Fibroblast of lung (primary cell): ENCODE data around the gene HSPH1. TPM values are rescaled to one million over a fixed set of nuclear protein-coding genes. Genes with fewer than 3 reads are reported as not detected.

Source experiments
- DNase-seq, 2 donors: peaks; one replicate each; pipeline versions ENCODE4 v3.0.0 to v3.0.0-alpha.2; 2010; ENCODE audit warnings: low read depth in 2 of 2
- H2AFZ ChIP-seq: 2 replicates; pipeline ENCODE4 v1.5.1; 2012; ENCODE audit warnings: low read length, control low read depth, inconsistent platforms
- H3K27ac ChIP-seq: 2 replicates; pipeline ENCODE4 v1.5.1; 2011; ENCODE audit warnings: low read length, control low read depth; ENCODE audit not compliant: insufficient read depth
- H3K27me3 ChIP-seq: 2 replicates; pipeline ENCODE4 v1.5.1; 2011; ENCODE audit warnings: mild to moderate bottlenecking, low read length; ENCODE audit not compliant: control insufficient read depth, insufficient read depth
- H3K36me3 ChIP-seq: 2 replicates; pipeline ENCODE4 v1.5.1; 2011; ENCODE audit warnings: low read length; ENCODE audit not compliant: control insufficient read depth, insufficient read depth
- H3K4me1 ChIP-seq: 2 replicates; pipeline ENCODE4 v1.5.1; 2011; ENCODE audit warnings: low read length; ENCODE audit not compliant: control insufficient read depth, insufficient read depth; ENCODE audit errors: extremely low read depth
- H3K4me2 ChIP-seq: 2 replicates; pipeline ENCODE4 v1.5.1; 2011; ENCODE audit warnings: low read length, control low read depth; ENCODE audit not compliant: insufficient read depth; ENCODE audit errors: extremely low read depth
- H3K4me3 ChIP-seq, 4 experiments: fragments of 200-600 bp in 1 of 4; sonication (generic) in 1 of 4; replicated peaks in 1 of 4; 2 replicates each; pipeline ENCODE4 v1.5.1; 2011 to 2016; ENCODE audit warnings: low read length in 4 of 4, low read depth in 3 of 4, mild to moderate bottlenecking in 3 of 4, control low read depth in 2 of 4, inconsistent platforms in 1 of 4, mixed read lengths in 1 of 4; ENCODE audit not compliant: insufficient read depth in 1 of 4; ENCODE audit errors: control extremely low read depth in 1 of 4
- H3K79me2 ChIP-seq: 2 replicates; pipeline ENCODE4 v1.5.1; 2012; ENCODE audit warnings: mild to moderate bottlenecking, low read length, inconsistent platforms; ENCODE audit not compliant: control insufficient read depth, insufficient read depth
- H3K9ac ChIP-seq: 2 replicates; pipeline ENCODE4 v1.5.1; 2011; ENCODE audit warnings: mild to moderate bottlenecking, low read length, control low read depth; ENCODE audit not compliant: insufficient read depth
- H3K9me3 ChIP-seq: 2 replicates; pipeline ENCODE4 v1.5.1; 2012; ENCODE audit warnings: low read depth, low read length; ENCODE audit not compliant: control insufficient read depth, insufficient read depth
- H4K20me1 ChIP-seq: 2 replicates; pipeline ENCODE4 v1.5.1; 2011; ENCODE audit warnings: low read length; ENCODE audit not compliant: control insufficient read depth, insufficient read depth; ENCODE audit errors: extremely low read depth
- CTCF ChIP-seq, 2 donors: IDR thresholded peaks in 1 of 2; conservative IDR thresholded peaks in 1 of 2; 1 replicate in 1 of 2; 2 replicates in 1 of 2; pipeline ENCODE4 v1.5.1; 2011 to 2012; ENCODE audit warnings: low read length in 2 of 2, control low read depth in 1 of 2, inconsistent platforms in 1 of 2, low read depth in 1 of 2, mild to moderate bottlenecking in 1 of 2
- EZH2 ChIP-seq: IDR thresholded peaks from 2 replicates; pipeline ENCODE4 v1.5.1; 2012; ENCODE audit warnings: low read length, control low read depth, mild to moderate bottlenecking; ENCODE audit errors: missing control alignments
- polyA plus RNA-seq, 2 donors: library from polyadenylated mRNA; depleted of rRNA in 1 of 2; stranded (reverse) in 1 of 2; unstranded in 1 of 2; fragments of >200 nt; gene quantifications; 2 replicates each; pipeline ENCODE4 v1.2.1, GENCODE V29; 2011 to 2012; ENCODE audit warnings: missing spikeins in 1 of 2
- total RNA-seq: library from RNA; depleted of rRNA; stranded (reverse); fragments of >200 nt; gene quantifications from 2 replicates; pipeline ENCODE4 v1.2.1, GENCODE V29; 2014

The HSPH1 gene
- total and polyA plus RNA-seq, 2 donors (not counting 1 experiment from before 2014, with no cell fraction given) = 34.4 to 40.6 TPM

GRCh38 chr13:31111136-31111535 is 50.6 kb downstream of the HSPH1 start:
- no peak overlapping the region for H3K4me2 ChIP-seq

DNA sequence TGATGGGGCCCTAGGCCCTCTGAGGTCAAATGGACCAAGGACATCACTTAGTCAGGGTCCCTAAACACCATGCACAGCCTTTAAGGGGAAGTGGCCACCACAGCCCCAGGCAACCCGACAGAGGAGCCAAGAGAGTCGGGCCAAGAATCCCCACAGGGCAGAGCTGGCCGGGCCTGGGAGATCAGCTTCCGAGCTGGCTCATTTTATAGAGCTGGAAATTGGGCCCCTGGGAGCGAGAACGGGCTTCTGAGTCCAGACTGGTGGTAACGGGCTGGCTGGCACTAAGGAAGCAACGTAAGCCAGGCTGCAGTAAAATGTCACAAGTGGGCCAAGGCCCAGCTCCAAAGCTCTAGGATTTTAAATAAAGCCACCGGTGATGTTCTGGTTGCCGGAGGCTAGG is 51.1 kb downstream of the HSPH1 start:
- Histone ChIP-seq H3K4me1 (no peaks in the 10 kb centered on the region), H2AFZ (no peak overlapping the region), H3K36me3 (no peaks in the 10 kb centered on the region), H4K20me1 (no peaks in the 10 kb centered on the region), H3K27me3 (peaks cover 17% of the 10 kb centered on the region), H3K9me3 (no peaks in the 10 kb centered on the region), H3K79me2 (no peaks in the 10 kb centered on the region), H3K27ac (no peak overlapping the region), H3K4me3 (no peak overlapping the region), H3K4me2 (no peak overlapping the region), H3K9ac (no peak overlapping the region)
- TF ChIP-seq EZH2 (no peak), CTCF (conservative IDR thresholded peaks at IDR 0.05 in 1 of 2, IDR thresholded peaks at IDR 0.05 in 1 of 2; ENCODE audit: low read depth in 1 of 2, low read length in 2 of 2) (no peak)
- DNase-seq = no peak

More at GRCh38 chr13:31111136-31111535, 50.6 kb downstream of the HSPH1 start:
- Histone ChIP-seq H3K4me1 (no peaks in the 10 kb centered on the region), H3K27me3 (peaks cover 18% of the 10 kb centered on the region), H3K4me3 (no peak overlapping the region), H4K20me1 (no peaks in the 10 kb centered on the region), H3K79me2 (no peaks in the 10 kb centered on the region), H3K27ac (no peak overlapping the region), H2AFZ (no peak overlapping the region), H3K9me3 (no peaks in the 10 kb centered on the region), H3K36me3 (no peaks in the 10 kb centered on the region), H3K9ac (no peak overlapping the region)
- TF ChIP-seq EZH2 = no peak
- no peak for TF ChIP-seq CTCF (conservative IDR thresholded peaks at IDR 0.05 in 1 of 2, IDR thresholded peaks at IDR 0.05 in 1 of 2; ENCODE audit: low read depth in 1 of 2, low read length in 2 of 2)
- peak in 1 of 2 donors; percentile 68 for DNase-seq

GRCh38 chr13:31110169-31110568 is 51.5 kb downstream of the HSPH1 start:
- Histone ChIP-seq H3K4me1 (no peaks in the 10 kb centered on the region), H3K36me3 (no peaks in the 10 kb centered on the region), H3K4me2 (no peak overlapping the region), H3K27ac (no peak overlapping the region), H2AFZ (no peak overlapping the region), H3K9ac (no peak overlapping the region), H3K9me3 (no peaks in the 10 kb centered on the region), H3K4me3 (no peak overlapping the region), H3K27me3 (peaks cover 13% of the 10 kb centered on the region), H3K79me2 (no peaks in the 10 kb centered on the region), H4K20me1 (no peaks in the 10 kb centered on the region)
- no peak for TF ChIP-seq CTCF (conservative IDR thresholded peaks at IDR 0.05 in 1 of 2, IDR thresholded peaks at IDR 0.05 in 1 of 2; ENCODE audit: low read depth in 1 of 2, low read length in 2 of 2)
- TF ChIP-seq EZH2 = no peak
- no peak for DNase-seq
